Measurements from ENCODE around the gene FAM43A. TPM values are rescaled to one million over a fixed set of nuclear protein-coding genes. Genes with fewer than 3 reads are reported as not detected.

The FAM43A gene
- total RNA-seq, 1 experiment from 2014 or later = 0.33 TPM

DNA sequence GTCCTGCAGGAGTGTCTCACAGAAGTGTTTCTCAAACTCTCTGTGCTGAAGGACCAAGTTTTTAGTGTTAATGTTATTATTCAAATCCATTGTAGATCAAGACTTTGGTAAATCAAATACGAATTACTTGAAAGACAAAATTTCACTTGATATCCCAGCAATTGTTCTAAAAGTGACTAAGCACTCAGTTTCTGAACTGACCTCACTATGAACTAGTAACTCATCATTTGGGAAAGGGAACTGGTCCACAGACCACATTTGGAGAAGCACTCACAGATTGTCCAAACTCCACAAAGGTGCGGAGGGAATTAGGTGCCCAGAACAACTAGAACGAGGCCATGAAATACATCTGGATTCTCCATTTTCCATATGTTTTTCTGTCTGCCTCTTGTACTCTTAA is 25.6 kb downstream of the FAM43A start:
- no peak for DNase-seq (ENCODE audit: low spot score)

DNA sequence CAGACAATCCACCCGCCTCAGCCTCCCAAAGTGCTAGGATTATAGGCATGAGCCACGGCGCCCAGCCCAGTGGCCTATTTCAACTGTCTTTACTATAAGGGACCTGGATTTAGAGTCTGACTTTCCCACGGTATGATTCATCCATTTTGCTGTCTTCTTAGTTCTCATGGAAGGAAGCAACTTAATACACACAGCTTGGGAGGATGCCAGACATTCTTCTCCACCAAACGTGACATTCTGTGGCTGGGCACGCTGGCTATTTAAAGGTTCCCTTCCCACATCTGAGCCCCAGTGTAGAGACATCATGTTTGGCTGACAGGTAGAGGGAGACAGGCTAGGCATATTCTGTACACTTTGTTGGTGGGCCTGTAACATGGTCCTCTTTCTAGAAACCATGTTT is 26.2 kb downstream of the FAM43A start:
- DNase-seq (ENCODE audit: low spot score) = peak; percentile 58

DNA sequence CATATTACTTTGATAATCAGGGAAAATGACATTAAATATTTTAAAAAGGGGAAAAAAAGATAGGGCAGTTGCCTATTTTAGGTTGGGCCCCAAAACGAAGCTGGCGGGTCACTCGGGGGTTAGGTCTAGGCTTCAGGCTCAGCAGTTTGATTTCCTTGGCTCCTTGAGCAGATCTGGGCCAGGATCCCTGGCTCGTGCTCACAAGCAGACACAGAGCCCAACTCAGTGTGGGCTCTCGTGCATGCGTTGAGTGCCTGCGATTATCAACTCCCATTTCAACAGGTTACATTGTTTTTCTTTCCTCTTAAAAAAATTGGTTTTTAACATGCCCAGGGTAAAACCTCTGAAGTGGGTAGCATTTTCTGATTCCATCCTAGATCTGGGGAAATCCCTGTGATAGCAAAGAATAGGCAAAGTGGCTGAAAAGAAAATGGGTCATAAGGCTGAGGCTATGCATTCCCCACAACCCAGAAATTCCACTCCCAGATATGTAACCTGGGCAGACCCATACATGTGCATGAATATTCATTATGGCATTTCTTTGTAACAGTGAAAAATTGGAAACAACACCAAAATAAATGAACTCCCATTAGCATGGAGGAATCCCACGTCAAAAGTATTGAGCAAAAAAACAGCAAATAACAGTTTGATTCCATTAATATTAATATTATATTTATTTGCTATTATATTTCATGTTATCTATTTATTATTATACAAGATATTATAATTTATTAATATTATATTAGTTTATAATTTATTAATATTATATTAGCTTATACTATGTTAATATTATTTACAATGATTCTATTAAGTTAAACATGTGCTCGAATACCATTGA is 27.8 kb downstream of the FAM43A start:
- DNase-seq (ENCODE audit: low spot score) = no peak

DNA sequence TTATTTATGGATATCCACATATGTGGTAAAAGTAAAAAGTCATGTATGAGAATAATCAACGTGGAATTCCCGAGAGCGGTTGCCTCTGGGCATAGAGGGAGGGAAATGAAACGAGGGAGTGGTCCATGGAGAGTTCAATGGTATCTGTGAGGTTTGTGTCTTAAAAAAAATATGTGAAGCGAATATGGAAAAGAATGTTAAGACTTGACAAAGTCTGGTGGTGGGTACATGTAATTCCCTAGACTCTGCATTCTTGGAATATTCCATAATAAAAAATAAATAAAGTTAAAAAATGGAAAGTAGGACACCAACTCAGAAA is 28.4 kb downstream of the FAM43A start:
- no peak for DNase-seq (ENCODE audit: low spot score)

DNA sequence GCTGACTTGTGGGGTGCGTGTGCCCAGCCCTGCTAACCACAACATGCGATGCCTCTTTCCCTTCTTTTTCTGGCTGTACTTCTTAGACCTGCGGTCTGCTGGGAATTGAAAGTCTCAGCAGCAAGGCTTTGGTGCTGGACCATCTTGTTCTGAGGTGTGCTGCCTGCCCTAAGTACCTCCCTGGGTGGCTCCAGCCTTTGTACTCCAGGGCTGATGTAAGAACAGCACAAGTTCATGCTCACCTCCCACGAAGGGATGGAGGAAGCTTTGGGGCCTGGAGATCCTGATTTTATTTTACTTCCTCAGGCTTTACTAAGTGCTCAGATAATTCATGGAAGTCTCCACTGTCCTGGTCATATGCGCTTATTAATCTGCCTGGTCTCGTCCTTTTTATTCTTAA is 28.9 kb downstream of the FAM43A start:
- no peak for DNase-seq (ENCODE audit: low spot score)

DNA sequence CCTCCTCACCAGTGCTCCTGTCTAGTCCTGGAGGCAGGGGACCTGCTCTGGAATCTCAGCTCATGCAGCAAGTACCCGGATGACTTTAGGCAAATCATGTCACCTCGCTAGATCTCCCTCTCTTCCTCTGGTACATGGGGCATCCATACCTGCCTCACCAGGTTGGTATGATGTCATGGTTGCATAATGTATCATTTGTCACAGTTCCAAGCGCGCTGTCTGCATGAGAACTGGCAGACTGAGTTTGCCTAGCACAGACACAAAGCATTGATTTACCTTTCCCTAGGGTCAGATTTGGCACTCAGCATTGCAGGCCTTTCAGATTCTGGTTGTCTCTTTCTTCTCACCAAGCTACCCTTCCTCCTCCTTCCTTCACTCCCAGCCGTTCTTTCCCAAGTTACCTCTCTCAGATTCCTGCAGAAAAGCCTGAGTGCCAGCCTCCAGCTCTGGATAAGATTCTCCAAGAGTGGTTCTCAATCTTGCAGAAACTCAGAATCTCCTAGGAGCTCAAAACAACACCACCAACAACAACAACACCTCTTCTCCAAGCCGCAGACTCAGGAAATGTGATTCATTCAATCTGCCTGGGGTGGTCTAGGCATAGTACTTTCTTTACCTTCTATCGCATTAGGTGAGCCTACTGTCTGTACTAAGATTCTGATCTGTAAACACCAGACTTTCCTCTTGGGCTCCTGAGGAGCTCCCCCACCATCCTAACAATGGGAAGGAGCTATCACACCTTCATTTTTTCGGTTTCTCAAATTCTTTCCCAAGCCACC is 29.5 kb downstream of the FAM43A start:
- DNase-seq (ENCODE audit: low spot score) = no peak

DNA sequence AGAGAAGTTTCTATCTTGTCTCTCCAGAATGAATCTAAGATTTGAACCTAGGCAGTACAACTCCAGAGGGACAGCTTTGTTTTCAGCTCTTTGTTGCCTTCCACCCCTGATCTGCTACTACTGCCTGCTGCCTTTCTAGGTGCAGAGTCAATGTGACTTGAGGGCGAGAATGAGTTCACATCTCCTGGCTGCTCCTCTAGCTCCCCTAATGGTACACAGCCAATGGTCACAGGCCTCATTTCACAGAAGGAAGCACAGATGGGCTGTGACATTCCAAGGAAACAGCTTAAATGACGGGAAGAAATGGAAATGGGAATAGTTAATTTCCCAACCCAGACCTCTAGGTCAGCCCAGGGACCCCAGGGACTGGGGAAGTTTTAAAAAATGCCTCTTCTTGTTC is 32.4 kb downstream of the FAM43A start:
- no peak for DNase-seq (ENCODE audit: low spot score)

DNA sequence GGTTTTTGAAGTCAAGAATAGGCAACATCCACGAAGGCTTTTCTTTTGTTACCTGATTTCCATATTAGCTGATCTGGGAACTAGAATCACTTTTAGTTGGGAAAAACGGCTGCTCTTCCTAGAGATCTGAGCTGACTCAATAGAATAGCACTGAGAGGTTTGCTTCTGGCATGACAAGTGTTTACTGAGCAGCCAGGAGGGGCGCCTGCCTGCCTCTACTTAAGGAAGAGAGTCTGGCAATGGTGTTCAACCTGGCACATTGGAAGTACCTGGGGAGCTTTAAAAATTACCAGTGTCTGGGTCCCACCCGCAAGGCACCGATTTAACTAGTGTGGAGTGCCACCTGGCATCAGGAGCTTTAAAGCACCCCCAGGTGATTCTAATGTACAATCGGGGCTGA is 34.4 kb downstream of the FAM43A start:
- DNase-seq (ENCODE audit: low spot score) = no peak

DNA sequence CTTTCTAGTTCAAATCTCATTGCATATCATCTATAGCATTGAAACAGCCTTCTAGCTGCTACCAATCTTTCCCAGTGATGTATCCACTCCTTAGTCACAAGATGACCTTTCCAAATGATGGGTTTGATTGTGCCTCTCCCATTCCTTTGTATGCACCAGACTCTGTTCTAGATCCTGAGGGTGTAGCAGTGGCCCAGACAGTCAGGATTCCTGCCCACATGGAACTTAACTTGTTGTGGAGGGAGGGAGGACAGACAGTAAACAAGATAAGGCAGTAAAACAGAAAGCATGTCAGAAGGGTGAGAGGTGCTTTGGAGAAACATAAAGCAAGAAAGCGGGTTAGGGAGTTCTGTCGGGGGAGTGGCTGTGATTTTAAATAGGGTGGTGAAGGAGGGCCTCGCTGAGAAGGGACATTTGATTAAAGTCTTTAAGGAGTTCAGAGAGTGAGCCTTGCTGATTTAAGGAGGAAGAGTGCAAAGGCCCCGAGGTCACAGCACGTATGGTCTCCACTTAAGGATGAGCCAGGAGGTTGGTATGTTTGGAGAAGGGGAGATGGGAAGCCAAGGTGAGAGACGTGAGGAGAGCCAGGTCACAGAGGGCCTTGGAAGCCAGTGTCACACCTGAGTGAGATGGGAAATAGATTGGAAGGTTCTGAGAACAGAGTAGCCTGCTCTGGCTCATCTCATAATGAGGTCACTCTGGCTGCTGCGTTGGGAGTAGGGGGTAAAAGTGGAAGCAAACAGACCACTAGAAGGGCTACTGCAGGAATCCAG is 38.3 kb downstream of the FAM43A start:
- no peak for DNase-seq (ENCODE audit: low spot score)

DNA sequence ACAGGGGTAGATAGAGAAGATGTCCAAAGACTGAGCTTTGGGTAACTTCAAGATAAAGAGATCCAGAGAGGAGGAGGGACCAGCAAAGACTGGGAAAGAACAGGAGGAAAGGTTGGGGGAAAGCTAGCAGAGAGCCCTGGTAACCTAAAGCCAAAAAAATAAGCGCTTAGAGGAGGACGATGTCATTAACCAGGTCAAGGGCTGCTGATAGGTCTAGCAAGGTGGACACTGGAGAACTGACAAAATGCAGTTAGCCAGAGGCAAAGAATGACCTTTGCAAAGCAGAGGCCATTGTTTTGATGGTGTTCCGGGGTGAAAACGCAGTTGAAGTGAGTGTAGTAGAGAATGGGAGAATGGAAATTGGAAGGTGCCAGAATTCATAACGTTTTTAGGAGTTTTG is 39.7 kb downstream of the FAM43A start:
- no peak for DNase-seq (ENCODE audit: low spot score)

DNA sequence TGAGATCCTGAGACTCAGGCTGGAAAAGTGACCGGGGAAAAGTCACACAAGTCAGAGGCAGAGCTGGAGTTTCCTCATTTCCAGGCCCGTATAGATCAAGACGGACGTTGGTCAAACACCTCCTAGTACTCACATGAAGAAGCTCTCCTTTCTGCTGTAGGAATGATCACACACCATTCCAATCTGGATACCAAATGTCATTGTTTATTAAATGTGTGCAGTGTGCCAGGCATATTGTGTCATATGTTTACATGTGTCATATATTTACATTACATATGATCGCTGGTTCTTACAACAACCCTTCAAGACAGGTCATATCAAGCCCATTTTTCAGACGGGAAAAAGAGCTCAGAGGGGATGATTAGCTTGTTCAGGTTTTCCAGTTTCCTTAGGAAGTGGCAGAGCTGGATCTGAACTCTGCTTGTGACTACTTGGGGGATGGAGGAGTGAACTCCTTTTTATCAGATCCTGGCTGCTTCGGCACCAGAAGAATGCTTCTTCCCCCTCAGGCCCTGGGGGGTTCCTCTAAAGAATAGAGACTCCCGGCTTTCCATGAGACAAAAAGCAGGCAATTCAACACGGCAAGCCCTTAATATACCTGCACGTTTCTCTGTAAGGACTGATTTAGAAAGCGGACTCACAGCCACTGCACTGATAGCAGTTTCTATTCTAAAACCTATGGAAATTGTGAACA is 41.9 kb downstream of the FAM43A start:
- DNase-seq (ENCODE audit: low spot score) = no peak

DNA sequence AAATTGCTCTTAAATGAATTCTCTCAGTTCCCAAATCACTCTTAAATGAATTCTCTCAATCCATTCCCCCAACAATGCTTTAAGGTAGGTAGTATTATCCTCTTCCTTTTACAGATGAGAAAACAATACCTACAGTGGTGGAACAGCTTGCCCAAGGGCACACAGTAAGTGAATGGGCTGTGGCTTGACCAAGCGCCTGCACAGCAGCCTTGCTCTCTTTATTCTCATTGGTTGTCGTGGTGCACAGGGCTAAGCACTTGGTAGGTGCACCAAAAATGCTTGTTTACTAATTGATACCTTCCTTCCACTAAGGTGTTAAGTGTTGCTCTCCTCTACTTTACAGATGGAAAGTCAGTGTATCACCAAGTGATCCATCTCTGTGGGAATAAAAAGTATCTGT is 43.3 kb downstream of the FAM43A start:
- DNase-seq (ENCODE audit: low spot score) = no peak

DNA sequence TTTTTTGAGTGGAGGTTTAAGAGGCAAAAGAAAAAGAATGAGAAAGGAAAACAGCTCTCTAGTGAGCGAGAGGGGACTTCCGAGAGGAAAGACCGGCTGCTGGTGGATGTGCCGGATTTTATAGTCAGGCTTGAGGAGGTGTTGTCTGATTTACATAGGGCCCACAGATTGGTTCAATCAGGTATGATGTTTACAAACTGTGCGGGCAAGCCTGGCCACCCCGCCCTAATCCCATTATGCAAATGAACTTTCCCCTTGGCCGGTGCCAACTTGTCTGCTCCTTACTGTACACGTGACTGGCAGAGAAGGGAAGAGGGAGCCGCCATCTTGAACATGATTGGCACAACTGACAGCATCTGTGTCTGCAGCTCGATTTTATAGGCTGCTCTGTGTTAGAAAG is 44.7 kb downstream of the FAM43A start:
- DNase-seq (ENCODE audit: low spot score) = peak; percentile 64

DNA sequence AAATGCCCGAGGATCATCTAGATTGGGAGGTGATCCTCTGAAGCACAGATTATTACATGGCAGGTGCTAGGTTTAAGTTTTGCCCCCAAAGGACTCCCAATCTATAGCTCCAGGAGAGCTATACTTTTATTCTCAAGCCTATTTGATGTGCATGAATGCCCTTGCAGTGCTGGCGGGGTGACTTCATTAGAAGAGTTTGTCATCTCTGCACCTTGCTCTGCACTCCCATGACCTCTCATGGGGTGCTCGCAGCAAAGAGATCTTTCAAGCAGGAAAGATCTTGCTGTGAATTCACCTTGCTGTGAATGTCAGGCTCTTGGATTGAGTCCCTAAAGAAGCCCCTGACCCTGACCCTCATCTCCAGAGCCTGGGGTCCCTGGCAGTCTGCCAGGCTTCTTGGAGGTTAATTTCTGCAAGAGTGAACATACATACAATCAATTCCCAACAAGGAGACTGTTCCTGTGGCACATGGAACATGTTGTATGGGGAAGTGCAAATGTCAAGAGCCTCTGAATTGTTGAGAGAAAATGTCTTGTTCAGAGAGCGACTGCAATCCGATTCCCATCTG is 45.9 kb downstream of the FAM43A start:
- no peak for DNase-seq (ENCODE audit: low spot score)

DNA sequence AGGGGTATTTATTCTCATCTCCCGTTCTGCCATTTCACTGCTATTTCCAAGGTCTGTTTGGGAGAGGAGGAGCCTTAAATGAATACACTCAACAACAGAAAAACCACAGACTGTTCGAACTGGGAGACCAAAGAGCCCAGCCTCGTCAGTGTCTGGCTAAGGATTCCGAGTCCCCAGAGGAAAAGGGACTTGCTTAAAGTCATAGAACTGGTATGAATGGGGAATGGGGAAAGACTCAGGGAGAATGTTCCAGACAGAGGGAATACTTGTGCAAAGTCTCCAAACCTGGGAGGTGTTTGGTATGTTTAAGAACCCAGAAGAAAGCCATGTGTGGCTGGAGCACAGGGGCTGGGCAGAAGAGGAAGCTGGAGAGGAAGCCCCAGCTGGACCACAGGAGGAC is 46.9 kb downstream of the FAM43A start:
- DNase-seq (ENCODE audit: low spot score) = no peak

DNA sequence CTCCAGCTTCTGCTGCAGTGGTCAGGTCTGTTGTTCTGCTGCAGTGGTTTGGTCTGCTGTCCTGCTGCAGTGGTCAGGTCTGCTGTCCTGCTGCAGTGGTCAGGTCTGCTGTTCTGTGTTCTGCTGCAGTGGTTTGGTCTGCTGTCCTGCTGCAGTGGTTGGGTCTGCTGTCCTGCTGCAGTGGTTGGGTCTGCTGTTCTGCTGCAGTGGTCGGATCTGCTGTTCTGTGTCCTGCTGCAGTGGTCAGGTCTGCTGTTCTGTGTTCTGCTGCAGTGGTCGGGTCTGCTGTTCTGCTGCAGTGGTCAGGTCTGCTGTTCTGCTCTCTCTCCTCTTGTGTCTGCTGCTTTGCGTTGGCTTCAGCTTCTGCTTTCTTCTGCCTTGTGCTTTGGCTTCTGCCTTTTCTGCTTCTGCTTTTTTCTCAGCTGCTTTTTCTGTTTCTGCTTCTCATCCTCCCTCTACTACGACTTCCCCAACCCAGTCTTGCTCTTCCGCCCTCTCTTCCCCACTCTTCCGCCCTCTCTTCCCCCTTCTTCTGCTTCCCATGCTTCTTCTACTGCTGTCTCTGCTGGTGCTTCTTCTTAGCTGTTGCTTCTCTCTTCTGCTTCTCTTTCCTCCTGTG is 50.7 kb downstream of the FAM43A start:
- DNase-seq (ENCODE audit: low spot score) = no peak

DNA sequence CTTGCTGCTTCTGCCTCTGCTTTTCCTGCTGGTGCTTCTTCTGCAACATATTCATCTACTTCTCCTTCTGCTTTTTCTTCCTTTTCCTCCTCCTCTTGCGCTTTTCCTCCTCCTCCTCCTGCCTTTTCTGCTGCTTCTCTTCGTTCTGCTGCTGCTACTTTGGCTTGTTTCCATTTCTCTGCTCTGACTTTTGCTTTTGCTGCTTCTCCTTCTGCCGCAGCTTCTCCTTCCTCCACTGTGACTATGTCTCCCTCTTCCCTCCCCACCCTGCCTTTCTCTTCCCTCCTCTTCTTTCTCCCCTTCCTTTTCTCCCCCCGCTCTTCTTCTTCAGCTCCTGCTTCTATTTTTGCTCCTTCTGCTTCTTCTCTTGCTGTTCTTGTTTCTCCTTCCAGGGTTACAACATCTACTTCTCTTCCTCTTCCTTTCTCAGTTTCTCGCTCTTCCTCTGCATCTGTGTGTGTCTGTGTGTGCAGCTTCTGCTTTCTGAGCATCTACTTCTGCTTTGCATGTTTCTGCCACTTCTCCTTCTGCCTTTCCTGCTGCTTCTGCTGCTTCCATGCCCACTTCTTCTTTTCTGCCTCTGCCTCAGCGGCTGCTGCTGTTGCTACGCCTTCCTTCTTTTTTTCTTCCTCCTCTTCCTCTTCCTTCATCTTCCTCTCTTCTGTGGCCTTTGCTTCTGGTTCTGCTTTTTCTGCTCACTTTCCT is 51.4 kb downstream of the FAM43A start:
- DNase-seq (ENCODE audit: low spot score) = no peak
